Karpas-422 (cell line): Measurements from ENCODE around the gene KCND3. TPM values are rescaled to one million over a fixed set of nuclear protein-coding genes. Genes with fewer than 3 reads are reported as not detected.

Source experiments
- DNase-seq: peaks from one replicate; pipeline ENCODE4 v3.0.0-alpha.2; 2015
- H2AFZ ChIP-seq: fragments of 200-600 bp; sonication (generic); 2 replicates; pipeline ENCODE4 v1.6.1; 2014; ENCODE audit warnings: antibody characterized with exemption, low read length, mixed read lengths
- H3K27ac ChIP-seq: fragments of 200-600 bp; sonication (generic); 2 replicates; pipeline ENCODE4 v1.5.1; 2014; ENCODE audit warnings: mild to moderate bottlenecking, low read length, moderate library complexity
- H3K27me3 ChIP-seq: fragments of 200-600 bp; sonication (generic); 2 replicates; pipeline ENCODE4 v1.6.1; 2014; ENCODE audit warnings: low read length, mixed read lengths
- H3K36me3 ChIP-seq: fragments of 200-600 bp; sonication (generic); 2 replicates; pipeline ENCODE4 v1.6.1; 2014; ENCODE audit warnings: low read length, mixed read lengths; ENCODE audit not compliant: insufficient read depth
- H3K4me1 ChIP-seq: fragments of 200-600 bp; sonication (generic); 2 replicates; pipeline ENCODE4 v1.6.1; 2014; ENCODE audit warnings: mild to moderate bottlenecking, low read length, mixed read lengths
- H3K4me2 ChIP-seq: fragments of 200-600 bp; sonication (generic); 2 replicates; pipeline ENCODE4 v1.6.1; 2014; ENCODE audit warnings: low read length, low read depth, mild to moderate bottlenecking; ENCODE audit not compliant: poor library complexity, severe bottlenecking
- H3K4me3 ChIP-seq: fragments of 200-600 bp; sonication (generic); 2 replicates; pipeline ENCODE4 v1.5.1; 2014; ENCODE audit warnings: mild to moderate bottlenecking, antibody characterized with exemption, low read length, mixed read lengths
- H3K79me2 ChIP-seq: fragments of 200-600 bp; sonication (generic); 2 replicates; pipeline ENCODE4 v1.6.1; 2014; ENCODE audit warnings: mild to moderate bottlenecking, low read length, mixed read lengths
- H3K9ac ChIP-seq: fragments of 200-600 bp; sonication (generic); 2 replicates; pipeline ENCODE4 v1.6.0; 2014; ENCODE audit warnings: low read length
- H3K9me2 ChIP-seq: fragments of 200-600 bp; sonication (generic), shearing (Covaris generic); replicated peaks from 2 replicates; pipeline ENCODE4 v1.6.0; 2014; ENCODE audit warnings: mild to moderate bottlenecking, low read length, moderate library complexity; ENCODE audit not compliant: insufficient read depth
- H3K9me3 ChIP-seq: fragments of 300-700, 200-600 bp; sonication (generic); 2 replicates; pipeline ENCODE4 v1.6.1; 2014; ENCODE audit warnings: low read length, mixed read lengths
- H4K20me1 ChIP-seq: fragments of 200-600 bp; sonication (generic); 2 replicates; pipeline ENCODE4 v1.6.1; 2014; ENCODE audit warnings: mild to moderate bottlenecking, antibody characterized with exemption, low read length, low read depth; ENCODE audit not compliant: insufficient read depth
- total RNA-seq: library from RNA; depleted of rRNA; stranded (reverse); fragments of >200 nt; shearing (Covaris generic); gene quantifications from 2 replicates; pipeline ENCODE4 v1.2.3, GENCODE V29; 2014; ENCODE audit warnings: low replicate concordance

KCND3 gene
- total RNA-seq, 1 experiment from 2014 or later = not detected

GRCh38 chr1:111731956-111732355, 257.5 kb downstream of the KCND3 start:
- Histone ChIP-seq H3K4me3 (no peak overlapping the region), H3K9me3 (no peaks in the 10 kb centered on the region), H3K4me1 (peaks cover 5% of the 10 kb centered on the region), H3K27me3 (no peaks in the 10 kb centered on the region), H3K9me2 (no peaks in the 10 kb centered on the region), H3K79me2 (no peaks in the 10 kb centered on the region), H3K36me3 (no peaks in the 10 kb centered on the region), H3K4me2 (no peak overlapping the region), H2AFZ (no peak overlapping the region), H4K20me1 (peaks cover 7% of the 10 kb centered on the region; the same call in 1 of the 2 replicates), H3K9ac (no peak overlapping the region), H3K27ac (no peak overlapping the region)
- no peak for DNase-seq

GRCh38 chr1:111730706-111731105, 258.8 kb downstream of the KCND3 start:
- Histone ChIP-seq H3K9me2 (no peaks in the 10 kb centered on the region), H3K27me3 (no peaks in the 10 kb centered on the region), H3K4me1 (no peaks in the 10 kb centered on the region), H3K4me2 (no peak overlapping the region), H3K9ac (no peak overlapping the region), H3K27ac (no peak overlapping the region), H3K79me2 (no peaks in the 10 kb centered on the region), H3K36me3 (no peaks in the 10 kb centered on the region), H3K9me3 (no peaks in the 10 kb centered on the region), H3K4me3 (no peak overlapping the region), H2AFZ (no peak overlapping the region), H4K20me1 (no peaks in the 10 kb centered on the region; the same call in 1 of the 2 replicates)
- no peak for DNase-seq

- no peak for DNase-seq
- no peak overlapping the region for H3K9ac ChIP-seq
- H3K4me1 ChIP-seq = no peaks in the 10 kb centered on the region
- H3K27ac ChIP-seq = no peak overlapping the region
- H4K20me1 ChIP-seq = no peaks in the 10 kb centered on the region
- no peaks in the 10 kb centered on the region for H3K9me2 ChIP-seq
- no peak overlapping the region for H3K4me2 ChIP-seq
- H3K36me3 ChIP-seq = no peaks in the 10 kb centered on the region
- H3K4me3 ChIP-seq = no peak overlapping the region
- no peaks in the 10 kb centered on the region for H3K27me3 ChIP-seq
- H3K9me3 ChIP-seq = no peaks in the 10 kb centered on the region
- no peak overlapping the region for H2AFZ ChIP-seq
- no peaks in the 10 kb centered on the region for H3K79me2 ChIP-seq
Measured at GRCh38 chr1:111729946-111730681, 259.4 kb downstream of the KCND3 start.

GRCh38 chr1:111729271-111729921, 260.1 kb downstream of the KCND3 start:
- Histone ChIP-seq H2AFZ (no peak overlapping the region), H3K4me2 (no peak overlapping the region), H3K27ac (no peak overlapping the region), H3K9ac (no peak overlapping the region), H3K4me1 (no peaks in the 10 kb centered on the region), H3K27me3 (no peaks in the 10 kb centered on the region), H3K4me3 (no peak overlapping the region), H3K9me2 (no peaks in the 10 kb centered on the region), H3K79me2 (no peaks in the 10 kb centered on the region), H4K20me1 (0 out of 2 replicates have a peak, but pooled peaks cover 2% of the 10 kb centered on the region), H3K36me3 (no peaks in the 10 kb centered on the region), H3K9me3 (no peaks in the 10 kb centered on the region)
- no peak for DNase-seq

GRCh38 chr1:111727056-111727455, 262.4 kb downstream of the KCND3 start:
- H3K4me3 ChIP-seq = no peak overlapping the region
- H2AFZ ChIP-seq = no peak overlapping the region
- H4K20me1 ChIP-seq = peaks cover 10% of the 10 kb centered on the region; the same call in 1 of the 2 replicates
- no peak for DNase-seq
- H3K9me3 ChIP-seq = no peaks in the 10 kb centered on the region
- no peak overlapping the region for H3K27ac ChIP-seq
- H3K4me1 ChIP-seq = peaks cover 13% of the 10 kb centered on the region
- H3K9me2 ChIP-seq = no peaks in the 10 kb centered on the region
- no peak overlapping the region for H3K4me2 ChIP-seq
- no peak overlapping the region for H3K9ac ChIP-seq
- no peaks in the 10 kb centered on the region for H3K79me2 ChIP-seq
- H3K27me3 ChIP-seq = no peaks in the 10 kb centered on the region
- no peaks in the 10 kb centered on the region for H3K36me3 ChIP-seq

GRCh38 chr1:111725192-111725591, 264.3 kb downstream of the KCND3 start:
- no peaks in the 10 kb centered on the region for H3K36me3 ChIP-seq
- no peaks in the 10 kb centered on the region for H3K27me3 ChIP-seq
- no peak overlapping the region for H3K27ac ChIP-seq
- H3K4me3 ChIP-seq = no peak overlapping the region
- H4K20me1 ChIP-seq = peaks cover 10% of the 10 kb centered on the region; the same call in 1 of the 2 replicates
- no peaks in the 10 kb centered on the region for H3K9me3 ChIP-seq
- H2AFZ ChIP-seq = no peak overlapping the region
- no peaks in the 10 kb centered on the region for H3K79me2 ChIP-seq
- H3K4me1 ChIP-seq = peaks cover 13% of the 10 kb centered on the region
- no peaks in the 10 kb centered on the region for H3K9me2 ChIP-seq
- no peak overlapping the region for H3K4me2 ChIP-seq
- H3K9ac ChIP-seq = no peak overlapping the region
- DNase-seq = no peak

GRCh38 chr1:111723871-111724270, 265.6 kb downstream of the KCND3 start:
- H3K9me3 ChIP-seq = no peaks in the 10 kb centered on the region
- no peaks in the 10 kb centered on the region for H3K9me2 ChIP-seq
- no peaks in the 10 kb centered on the region for H3K36me3 ChIP-seq
- peaks cover 13% of the 10 kb centered on the region for H3K4me1 ChIP-seq
- H3K9ac ChIP-seq = no peak overlapping the region
- peaks cover 10% of the 10 kb centered on the region; the same call in 1 of the 2 replicates for H4K20me1 ChIP-seq
- no peak overlapping the region for H3K4me3 ChIP-seq
- no peak overlapping the region for H2AFZ ChIP-seq
- no peak for DNase-seq
- H3K4me2 ChIP-seq = peak overlapping the region; percentile 50
- no peak overlapping the region for H3K27ac ChIP-seq
- H3K27me3 ChIP-seq = no peaks in the 10 kb centered on the region
- H3K79me2 ChIP-seq = no peaks in the 10 kb centered on the region

- Histone ChIP-seq H3K4me3 (no peak overlapping the region), H3K4me2 (peak overlapping the region; percentile 50), H3K79me2 (no peaks in the 10 kb centered on the region), H3K27me3 (no peaks in the 10 kb centered on the region), H3K9me3 (no peaks in the 10 kb centered on the region), H2AFZ (no peak overlapping the region), H3K4me1 (peaks cover 13% of the 10 kb centered on the region), H3K27ac (no peak overlapping the region), H3K36me3 (no peaks in the 10 kb centered on the region), H3K9ac (no peak overlapping the region), H4K20me1 (peaks cover 10% of the 10 kb centered on the region; the same call in 1 of the 2 replicates), H3K9me2 (no peaks in the 10 kb centered on the region)
- DNase-seq = peak; percentile 83
Measured at GRCh38 chr1:111723091-111723806, 266.2 kb downstream of the KCND3 start.
